Gastrocnemius medialis (tissue), 4 donors: ENCODE data around the gene UBL4A.

Experiments used
- POLR2A ChIP-seq, 2 donors: fragments of 450-650 bp; IDR thresholded peaks; one replicate each; pipeline ENCODE4 v1.6.1; 2017; ENCODE audit warnings: antibody characterized with exemption in 2 of 2, mild to moderate bottlenecking in 2 of 2, moderate library complexity in 2 of 2
- TF ChIP-seq, protein P1 (sequence below), 5 experiments: fragments of 450-650 bp in 3 of 5; fragments of 200-600 bp in 2 of 5; sonication (generic) in 2 of 5; IDR thresholded peaks in 4 of 5; conservative IDR thresholded peaks in 1 of 5; 1 replicate in 4 of 5; 2 replicates in 1 of 5; pipeline ENCODE4 v1.5.1; 2016 to 2019; ENCODE audit warnings: antibody characterized with exemption in 5 of 5, mild to moderate bottlenecking in 3 of 5, moderate library complexity in 3 of 5

DNA sequence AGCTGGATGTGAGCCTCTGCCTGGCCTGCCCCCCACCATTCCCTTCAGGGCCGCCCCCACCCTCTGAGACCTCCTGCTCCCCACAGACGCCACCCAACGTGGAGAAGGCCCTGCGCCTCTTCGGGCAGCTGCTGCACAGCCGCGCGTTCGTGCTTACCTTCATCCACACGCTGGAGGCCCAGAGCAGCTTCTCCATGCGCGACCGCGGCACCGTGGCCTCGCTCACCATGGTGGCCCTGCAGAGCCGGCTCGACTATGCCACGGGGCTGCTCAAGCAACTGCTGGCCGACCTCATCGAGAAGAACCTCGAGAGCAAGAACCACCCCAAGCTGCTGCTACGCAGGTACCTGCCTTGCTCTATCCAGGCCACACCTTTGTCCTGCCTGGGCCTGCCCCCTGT is 18.2 kb downstream of the UBL4A start:
- TF ChIP-seq, protein P1, sequence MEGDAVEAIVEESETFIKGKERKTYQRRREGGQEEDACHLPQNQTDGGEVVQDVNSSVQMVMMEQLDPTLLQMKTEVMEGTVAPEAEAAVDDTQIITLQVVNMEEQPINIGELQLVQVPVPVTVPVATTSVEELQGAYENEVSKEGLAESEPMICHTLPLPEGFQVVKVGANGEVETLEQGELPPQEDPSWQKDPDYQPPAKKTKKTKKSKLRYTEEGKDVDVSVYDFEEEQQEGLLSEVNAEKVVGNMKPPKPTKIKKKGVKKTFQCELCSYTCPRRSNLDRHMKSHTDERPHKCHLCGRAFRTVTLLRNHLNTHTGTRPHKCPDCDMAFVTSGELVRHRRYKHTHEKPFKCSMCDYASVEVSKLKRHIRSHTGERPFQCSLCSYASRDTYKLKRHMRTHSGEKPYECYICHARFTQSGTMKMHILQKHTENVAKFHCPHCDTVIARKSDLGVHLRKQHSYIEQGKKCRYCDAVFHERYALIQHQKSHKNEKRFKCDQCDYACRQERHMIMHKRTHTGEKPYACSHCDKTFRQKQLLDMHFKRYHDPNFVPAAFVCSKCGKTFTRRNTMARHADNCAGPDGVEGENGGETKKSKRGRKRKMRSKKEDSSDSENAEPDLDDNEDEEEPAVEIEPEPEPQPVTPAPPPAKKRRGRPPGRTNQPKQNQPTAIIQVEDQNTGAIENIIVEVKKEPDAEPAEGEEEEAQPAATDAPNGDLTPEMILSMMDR (IDR thresholded peaks at IDR 0.05 in 4 of 5, conservative IDR thresholded peaks at IDR 0.05 in 1 of 5): no peak
- no peak for TF ChIP-seq POLR2A (IDR thresholded peaks at IDR 0.05)
